ENCODE data around the gene OLFM2. TPM values are rescaled to one million over a fixed set of nuclear protein-coding genes. Genes with fewer than 3 reads are reported as not detected.

The OLFM2 gene
- total and polyA plus RNA-seq, 4 donors, result 3.9 to 14.5 (median 9.1) TPM

DNA sequence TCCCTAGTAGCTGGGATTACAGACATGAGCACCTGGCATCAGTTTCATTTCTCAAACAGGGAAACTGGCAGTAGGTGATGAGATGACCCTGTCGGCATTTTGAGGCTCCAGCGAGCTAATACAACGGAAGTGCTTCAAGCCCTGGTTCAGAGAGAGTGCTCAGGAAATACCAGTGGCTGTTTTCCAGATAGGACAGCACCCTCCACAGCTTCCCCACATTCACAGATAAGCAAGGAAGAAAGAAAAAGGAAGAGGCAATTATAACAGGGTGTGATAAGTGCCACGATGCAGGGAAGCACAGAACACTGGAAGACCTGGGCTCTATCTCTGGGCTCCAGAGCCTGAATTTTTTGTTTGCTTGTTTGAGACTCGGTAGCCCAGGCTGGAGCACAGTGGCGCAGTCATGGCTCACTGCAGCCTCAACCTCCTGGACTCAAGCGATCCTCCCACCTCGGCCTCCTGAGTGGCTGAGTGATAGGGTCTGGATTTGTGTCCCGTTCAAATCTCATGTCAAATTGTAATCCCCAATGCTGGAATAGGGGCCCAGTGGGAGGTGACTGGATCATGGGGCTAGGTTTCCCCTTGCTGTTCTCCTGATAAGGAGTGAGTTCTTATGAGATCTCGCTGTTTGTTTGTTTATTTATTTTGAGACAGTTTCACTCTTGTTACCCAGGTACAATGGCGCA lies 57.7 kb downstream of the OLFM2 start:
- H3K27me3 ChIP-seq (ENCODE audit: control insufficient read depth in 1 of 2, insufficient read depth in 2 of 2, low read length in 1 of 2), result no peaks in the 10 kb centered on the region
- no peaks in the 10 kb centered on the region for H3K36me3 ChIP-seq (ENCODE audit: control insufficient read depth in 1 of 2, insufficient read depth in 2 of 2, low read length in 1 of 2)
- DNase-seq (no peak), ATAC-seq (ENCODE audit: low FRiP score) (no peak)
- 84% methylated on average over 11 of the region's 11 CpGs for WGBS, 2 donors
- intact Hi-C loops (cut with DNase I), result no loop called here
- no peak overlapping the region for H3K27ac ChIP-seq (ENCODE audit: low read depth in 1 of 2, low read length in 2 of 2)
- no peak overlapping the region for H3K4me3 ChIP-seq (ENCODE audit: low read length in 2 of 2)
- H3K4me1 ChIP-seq (ENCODE audit: control insufficient read depth in 1 of 2, insufficient read depth in 2 of 2, low read length in 2 of 2), result no peaks in the 10 kb centered on the region
- no peaks in the 10 kb centered on the region for H3K9me3 ChIP-seq (ENCODE audit: control insufficient read depth, low read length)

DNA sequence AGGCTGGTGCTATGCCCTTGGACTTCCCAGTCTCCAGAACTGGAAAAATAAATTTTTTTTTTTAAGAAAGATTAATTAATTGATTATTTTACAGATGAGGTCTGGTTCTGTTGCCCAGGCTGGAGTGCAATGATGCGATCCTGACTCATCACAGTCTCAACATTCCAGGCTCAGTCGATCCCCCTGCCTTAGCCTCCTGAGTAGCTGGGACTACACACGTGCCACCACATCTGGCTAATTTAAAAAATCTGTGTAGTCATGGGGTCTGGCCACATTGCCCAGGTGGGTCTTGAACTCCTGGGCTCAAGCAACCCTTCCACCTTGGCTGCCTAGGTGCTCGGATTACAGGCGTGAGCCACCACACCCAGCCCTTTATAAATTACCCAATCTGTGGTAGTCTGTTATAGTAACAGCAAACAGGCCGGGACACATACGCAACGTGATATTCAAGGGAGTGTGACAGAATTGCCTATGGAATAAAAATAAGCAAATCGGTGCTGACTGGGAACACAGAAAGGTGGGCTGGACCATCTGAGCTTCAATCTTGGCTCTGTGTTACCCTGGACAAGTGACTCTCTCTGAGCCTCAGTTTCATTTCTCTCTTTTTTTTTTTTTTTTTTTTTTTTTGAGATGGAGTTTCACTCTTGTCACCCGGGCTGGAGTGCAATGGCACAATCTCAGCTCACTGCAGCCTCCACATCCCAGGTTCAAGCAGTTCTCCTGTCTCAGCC lies 58.4 kb downstream of the OLFM2 start:
- Histone ChIP-seq H3K4me3 (ENCODE audit: low read length in 2 of 2) (no peak overlapping the region), H3K27me3 (ENCODE audit: control insufficient read depth in 1 of 2, insufficient read depth in 2 of 2, low read length in 1 of 2) (no peaks in the 10 kb centered on the region), H3K36me3 (ENCODE audit: control insufficient read depth in 1 of 2, insufficient read depth in 2 of 2, low read length in 1 of 2) (no peaks in the 10 kb centered on the region), H3K9me3 (ENCODE audit: control insufficient read depth, low read length) (no peaks in the 10 kb centered on the region), H3K27ac (ENCODE audit: low read depth in 1 of 2, low read length in 2 of 2) (no peak overlapping the region), H3K4me1 (ENCODE audit: control insufficient read depth in 1 of 2, insufficient read depth in 2 of 2, low read length in 2 of 2) (no peaks in the 10 kb centered on the region)
- DNase-seq (no peak), ATAC-seq (ENCODE audit: low FRiP score) (no peak)
- intact Hi-C loops (cut with DNase I), result no loop called here
- WGBS, 2 donors, result 89 to 91% methylated on average over 10 of the region's 10 CpGs

DNA sequence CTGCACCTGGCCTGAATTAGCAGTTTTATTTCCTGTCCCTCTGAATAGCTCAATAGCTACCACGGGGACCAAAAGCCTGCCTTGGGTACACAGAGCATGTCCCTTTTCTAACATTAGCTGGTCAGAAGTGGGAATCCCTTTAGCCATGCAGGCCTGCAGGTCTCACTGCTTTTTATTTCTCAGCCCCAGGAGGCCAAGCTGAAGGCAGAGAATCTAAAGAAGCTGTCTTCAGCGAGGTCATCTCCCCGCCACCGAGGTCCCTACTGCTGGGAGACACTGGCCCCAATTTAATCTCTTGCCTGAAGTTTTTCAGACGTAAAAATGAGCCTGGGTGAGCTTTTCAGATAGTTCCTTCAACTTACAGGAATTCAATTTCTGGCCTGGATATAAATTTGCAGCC lies 60.5 kb downstream of the OLFM2 start:
- ATAC-seq (ENCODE audit: low FRiP score) (no peak), DNase-seq (no peak)
- intact Hi-C loops (cut with DNase I), result no loop called here
- H3K9me3 ChIP-seq (ENCODE audit: control insufficient read depth, low read length), result no peaks in the 10 kb centered on the region
- H3K4me3 ChIP-seq (ENCODE audit: low read length in 2 of 2), result no peak overlapping the region
- H3K4me1 ChIP-seq (ENCODE audit: control insufficient read depth in 1 of 2, insufficient read depth in 2 of 2, low read length in 2 of 2), result no peaks in the 10 kb centered on the region
- 65 to 67% methylated on average over 5 of the region's 5 CpGs for WGBS, 2 donors
- H3K27me3 ChIP-seq (ENCODE audit: control insufficient read depth in 1 of 2, insufficient read depth in 2 of 2, low read length in 1 of 2), result no peaks in the 10 kb centered on the region
- H3K36me3 ChIP-seq (ENCODE audit: control insufficient read depth in 1 of 2, insufficient read depth in 2 of 2, low read length in 1 of 2), result no peaks in the 10 kb centered on the region
- H3K27ac ChIP-seq (ENCODE audit: low read depth in 1 of 2, low read length in 2 of 2), result no peak overlapping the region

DNA sequence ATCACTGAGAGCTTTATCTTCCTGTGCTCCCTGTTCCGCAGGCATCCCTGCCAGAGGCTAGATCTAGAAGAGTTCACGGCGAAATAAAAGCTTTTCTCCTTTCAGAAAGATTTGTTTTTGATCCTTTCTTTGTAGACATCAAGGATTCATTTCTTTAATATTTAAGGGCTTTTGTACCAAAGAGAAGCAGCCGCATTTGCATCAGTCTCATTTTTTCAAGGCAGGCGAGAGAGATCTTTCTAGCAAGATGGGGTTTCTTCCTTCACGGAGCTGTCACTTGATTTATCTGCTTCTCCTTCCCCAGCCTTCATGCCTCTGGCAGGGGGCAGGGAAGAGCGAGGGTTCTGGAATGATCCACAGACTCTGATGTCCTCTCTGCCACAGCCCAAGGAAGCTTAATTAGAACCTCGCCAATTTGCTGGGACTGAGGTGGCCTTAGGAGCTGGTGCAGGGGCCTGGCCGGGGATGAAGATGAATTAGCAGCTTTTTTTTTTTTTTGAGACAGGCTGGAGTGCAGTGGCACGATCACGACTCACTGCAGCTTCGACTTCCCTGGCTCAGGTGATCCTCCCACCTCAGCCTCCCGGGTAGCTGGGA lies 61.2 kb downstream of the OLFM2 start:
- intact Hi-C loops (cut with DNase I), result no loop called here
- Histone ChIP-seq H3K4me1 (ENCODE audit: control insufficient read depth in 1 of 2, insufficient read depth in 2 of 2, low read length in 2 of 2) (no peaks in the 10 kb centered on the region), H3K27ac (ENCODE audit: low read depth in 1 of 2, low read length in 2 of 2) (no peak overlapping the region), H3K4me3 (ENCODE audit: low read length in 2 of 2) (no peak overlapping the region), H3K9me3 (ENCODE audit: control insufficient read depth, low read length) (no peaks in the 10 kb centered on the region), H3K27me3 (ENCODE audit: control insufficient read depth in 1 of 2, insufficient read depth in 2 of 2, low read length in 1 of 2) (no peaks in the 10 kb centered on the region), H3K36me3 (ENCODE audit: control insufficient read depth in 1 of 2, insufficient read depth in 2 of 2, low read length in 1 of 2) (no peaks in the 10 kb centered on the region)
- DNase-seq (no peak), ATAC-seq (ENCODE audit: low FRiP score) (no peak)
- WGBS, 2 donors, result 68 to 69% methylated on average over 12 to 13 of the region's 13 CpGs

DNA sequence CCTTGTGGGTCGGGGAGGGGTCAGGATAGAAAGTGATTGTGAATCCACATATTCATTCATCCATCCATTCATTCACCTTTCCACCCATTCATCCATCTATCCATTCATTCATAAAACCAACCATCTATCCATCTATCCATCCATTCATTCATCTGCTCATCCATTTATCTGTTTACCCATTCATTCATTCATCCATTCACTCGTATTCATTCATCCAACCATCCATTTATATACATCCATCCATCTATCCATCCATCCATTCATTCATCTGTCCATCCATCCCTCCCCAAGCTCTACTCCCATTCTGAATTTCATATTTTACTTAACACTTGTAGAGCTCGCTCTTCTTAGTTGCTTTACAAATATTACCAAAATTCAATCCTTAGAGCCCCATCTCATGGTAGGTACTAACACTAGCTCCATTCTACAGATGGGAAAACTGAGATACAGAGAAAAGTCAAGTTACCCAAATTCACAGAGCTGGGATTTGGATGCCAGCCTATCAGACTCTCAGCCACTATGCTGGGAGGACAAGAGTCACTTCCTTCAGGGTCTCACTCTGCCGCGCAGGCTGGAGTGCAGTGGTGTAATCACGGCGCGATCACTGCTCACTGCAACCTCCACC lies 63.6 kb downstream of the OLFM2 start:
- H3K27ac ChIP-seq (ENCODE audit: low read depth in 1 of 2, low read length in 2 of 2), result no peak overlapping the region
- DNase-seq (no peak), ATAC-seq (ENCODE audit: low FRiP score) (no peak)
- H3K36me3 ChIP-seq (ENCODE audit: control insufficient read depth in 1 of 2, insufficient read depth in 2 of 2, low read length in 1 of 2), result no peaks in the 10 kb centered on the region
- no peak overlapping the region for H3K4me3 ChIP-seq (ENCODE audit: low read length in 2 of 2)
- 93 to 95% methylated on average over 8 of the region's 8 CpGs for WGBS, 2 donors
- H3K4me1 ChIP-seq (ENCODE audit: control insufficient read depth in 1 of 2, insufficient read depth in 2 of 2, low read length in 2 of 2), result no peaks in the 10 kb centered on the region
- H3K27me3 ChIP-seq (ENCODE audit: control insufficient read depth in 1 of 2, insufficient read depth in 2 of 2, low read length in 1 of 2), result no peaks in the 10 kb centered on the region
- no peaks in the 10 kb centered on the region for H3K9me3 ChIP-seq (ENCODE audit: control insufficient read depth, low read length)
- intact Hi-C loops (cut with DNase I), result no loop called here

DNA sequence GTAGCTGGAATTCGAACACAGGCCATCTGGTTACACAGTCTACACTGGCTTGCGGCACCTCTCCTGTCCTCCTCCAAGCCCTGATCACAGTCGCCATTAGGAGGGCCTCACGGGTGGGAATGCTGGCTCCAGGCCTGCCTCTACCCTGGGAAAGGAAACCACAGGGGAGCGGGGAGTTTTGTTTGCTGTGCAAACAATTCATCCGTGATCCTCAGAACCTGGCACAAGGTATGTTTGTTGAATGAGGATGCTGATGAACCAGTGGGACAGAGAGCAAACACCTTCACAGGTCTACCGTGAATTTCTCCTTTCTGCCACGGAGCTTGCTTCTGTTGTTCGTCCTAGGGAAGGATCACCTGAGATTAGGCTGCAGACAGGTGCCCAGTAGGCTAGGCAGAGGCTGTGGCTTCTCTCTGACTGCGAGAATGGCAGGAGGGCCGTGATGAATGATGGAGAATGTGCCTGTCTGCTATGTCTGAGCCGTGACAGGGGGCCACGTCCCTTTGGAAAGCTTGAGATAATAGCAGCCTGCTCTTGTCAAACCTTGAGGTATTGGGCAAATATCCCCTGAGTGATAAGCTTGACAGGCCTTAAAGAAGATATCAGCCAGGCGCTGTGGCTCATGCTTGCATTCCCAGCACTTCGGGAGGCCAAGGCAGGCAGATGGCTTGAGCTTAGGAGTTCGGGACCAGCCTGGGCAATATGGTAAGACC lies 64.5 kb downstream of the OLFM2 start:
- Histone ChIP-seq H3K4me3 (ENCODE audit: low read length in 2 of 2) (no peak overlapping the region), H3K27ac (ENCODE audit: low read depth in 1 of 2, low read length in 2 of 2) (no peak overlapping the region), H3K27me3 (ENCODE audit: control insufficient read depth in 1 of 2, insufficient read depth in 2 of 2, low read length in 1 of 2) (no peaks in the 10 kb centered on the region), H3K4me1 (ENCODE audit: control insufficient read depth in 1 of 2, insufficient read depth in 2 of 2, low read length in 2 of 2) (no peaks in the 10 kb centered on the region), H3K9me3 (ENCODE audit: control insufficient read depth, low read length) (no peaks in the 10 kb centered on the region), H3K36me3 (ENCODE audit: control insufficient read depth in 1 of 2, insufficient read depth in 2 of 2, low read length in 1 of 2) (no peaks in the 10 kb centered on the region)
- 59 to 61% methylated on average over 16 of the region's 16 CpGs for WGBS, 2 donors
- DNase-seq, result no peak
- ATAC-seq (ENCODE audit: low FRiP score), result no peak
- intact Hi-C loops (cut with DNase I), result no loop called here

DNA sequence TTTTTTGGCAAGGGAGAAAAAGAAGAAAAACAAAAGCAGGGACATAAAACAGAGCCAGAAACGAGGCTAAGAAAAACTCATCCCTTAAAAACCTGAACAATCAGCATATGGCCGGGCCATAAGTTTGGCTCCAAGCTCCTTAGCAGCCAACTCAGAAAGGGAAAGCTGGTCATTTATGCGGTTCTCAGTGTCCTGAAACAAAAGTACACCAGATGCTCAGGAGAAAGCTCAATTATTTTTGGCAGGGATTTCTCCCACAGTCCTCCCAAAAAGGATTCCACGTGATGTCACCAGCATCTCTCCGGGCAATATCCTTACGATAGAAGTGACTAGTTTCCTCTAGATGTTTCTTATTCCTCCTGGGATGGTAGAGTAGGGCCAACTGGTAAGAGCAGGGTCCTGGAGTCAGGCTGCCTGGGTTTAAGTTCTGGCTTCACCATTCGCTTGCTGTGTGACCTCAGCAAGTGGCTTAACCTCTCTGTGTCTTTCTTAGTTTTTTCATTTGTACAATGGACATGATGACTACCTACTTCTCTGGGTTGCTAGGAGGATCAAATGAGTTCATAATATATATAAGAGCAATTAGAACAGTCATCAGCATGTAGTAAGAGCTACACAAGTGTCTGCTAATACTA lies 67.2 kb downstream of the OLFM2 start:
- intact Hi-C loops (cut with DNase I), result no loop called here
- Histone ChIP-seq H3K27me3 (ENCODE audit: control insufficient read depth in 1 of 2, insufficient read depth in 2 of 2, low read length in 1 of 2) (no peaks in the 10 kb centered on the region), H3K9me3 (ENCODE audit: control insufficient read depth, low read length) (no peaks in the 10 kb centered on the region), H3K36me3 (ENCODE audit: control insufficient read depth in 1 of 2, insufficient read depth in 2 of 2, low read length in 1 of 2) (no peaks in the 10 kb centered on the region), H3K4me3 (ENCODE audit: low read length in 2 of 2) (no peak overlapping the region), H3K27ac (ENCODE audit: low read depth in 1 of 2, low read length in 2 of 2) (no peak overlapping the region), H3K4me1 (ENCODE audit: control insufficient read depth in 1 of 2, insufficient read depth in 2 of 2, low read length in 2 of 2) (no peaks in the 10 kb centered on the region)
- DNase-seq (no peak), ATAC-seq (ENCODE audit: low FRiP score) (no peak)
- WGBS, 2 donors, result 35 to 42% methylated on average over 7 of the region's 7 CpGs
